Measurements from ENCODE around the gene NFS1.

Gene NFS1

DNA sequence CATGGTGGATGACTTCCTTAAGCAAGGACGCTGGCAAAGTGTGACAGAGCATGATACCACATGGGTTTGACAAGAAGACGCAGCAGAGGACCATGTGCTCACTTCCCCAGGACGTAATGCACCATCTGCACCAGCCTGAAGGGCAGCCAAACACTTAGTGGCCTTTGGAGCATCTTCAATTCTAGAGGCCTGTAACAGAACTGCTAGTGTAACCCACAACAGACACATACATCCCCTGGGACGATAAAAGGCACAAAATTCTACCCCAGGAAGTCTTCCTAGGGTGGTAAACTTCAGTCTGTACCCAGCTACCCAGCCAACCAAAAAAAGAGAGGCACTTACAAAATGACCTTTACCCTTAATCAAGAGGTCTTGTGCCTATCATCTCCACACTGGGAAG lies 25.3 kb downstream of the NFS1 start:
- TF ChIP-seq, protein P1, sequence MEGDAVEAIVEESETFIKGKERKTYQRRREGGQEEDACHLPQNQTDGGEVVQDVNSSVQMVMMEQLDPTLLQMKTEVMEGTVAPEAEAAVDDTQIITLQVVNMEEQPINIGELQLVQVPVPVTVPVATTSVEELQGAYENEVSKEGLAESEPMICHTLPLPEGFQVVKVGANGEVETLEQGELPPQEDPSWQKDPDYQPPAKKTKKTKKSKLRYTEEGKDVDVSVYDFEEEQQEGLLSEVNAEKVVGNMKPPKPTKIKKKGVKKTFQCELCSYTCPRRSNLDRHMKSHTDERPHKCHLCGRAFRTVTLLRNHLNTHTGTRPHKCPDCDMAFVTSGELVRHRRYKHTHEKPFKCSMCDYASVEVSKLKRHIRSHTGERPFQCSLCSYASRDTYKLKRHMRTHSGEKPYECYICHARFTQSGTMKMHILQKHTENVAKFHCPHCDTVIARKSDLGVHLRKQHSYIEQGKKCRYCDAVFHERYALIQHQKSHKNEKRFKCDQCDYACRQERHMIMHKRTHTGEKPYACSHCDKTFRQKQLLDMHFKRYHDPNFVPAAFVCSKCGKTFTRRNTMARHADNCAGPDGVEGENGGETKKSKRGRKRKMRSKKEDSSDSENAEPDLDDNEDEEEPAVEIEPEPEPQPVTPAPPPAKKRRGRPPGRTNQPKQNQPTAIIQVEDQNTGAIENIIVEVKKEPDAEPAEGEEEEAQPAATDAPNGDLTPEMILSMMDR (IDR thresholded peaks at IDR 0.05) = no peak

DNA sequence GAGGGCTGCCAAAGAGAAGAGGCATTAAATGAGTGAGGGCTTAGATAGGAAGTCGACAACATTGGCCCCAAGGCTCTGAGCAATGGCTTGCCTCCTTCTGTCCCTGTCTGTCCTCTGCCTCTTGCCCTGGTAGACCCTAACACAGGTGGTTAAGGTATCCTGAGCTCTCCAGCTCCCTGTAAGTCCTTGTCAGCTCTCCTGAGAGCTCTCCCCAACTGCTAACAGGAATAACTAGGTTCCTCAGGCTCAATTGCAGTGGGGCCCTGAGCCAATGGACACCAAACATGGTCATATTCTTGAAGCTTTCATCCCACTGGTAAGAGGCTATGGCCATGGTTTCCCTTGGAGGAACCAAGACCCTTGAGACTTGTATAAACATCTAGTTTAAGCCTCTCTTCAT lies 29.5 kb downstream of the NFS1 start:
- DNase-seq (ENCODE audit: low spot score) = no peak
- H3K4me3 ChIP-seq = no peak overlapping the region
- TF ChIP-seq, protein P1 (IDR thresholded peaks at IDR 0.05) = no peak
- H3K27ac ChIP-seq = no peak overlapping the region

More for the DNA sequence above, 25.3 kb downstream of the NFS1 start:
- H3K27ac ChIP-seq = no peak overlapping the region
- H3K4me3 ChIP-seq = no peak overlapping the region
- DNase-seq (ENCODE audit: low spot score) = no peak

DNA sequence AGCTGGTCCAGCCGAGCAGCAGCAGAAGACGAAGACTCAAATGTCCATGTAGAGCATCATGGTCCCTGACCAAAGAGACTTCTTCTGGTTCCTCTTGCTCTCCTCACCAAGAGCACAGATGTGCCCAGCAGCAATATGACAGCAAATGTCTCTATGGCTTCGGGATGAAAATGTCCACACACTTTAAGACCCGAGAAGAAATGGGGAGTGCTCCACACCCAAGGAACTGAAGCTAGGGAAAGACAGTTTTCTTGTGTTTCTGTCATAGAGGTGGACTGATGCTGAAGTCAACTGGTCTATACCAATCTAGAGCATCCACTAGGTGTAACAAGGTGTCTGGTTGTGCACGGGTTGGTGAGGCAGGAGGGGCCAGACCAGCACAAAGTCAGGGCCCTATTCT lies 29.9 kb downstream of the NFS1 start:
- DNase-seq (ENCODE audit: low spot score) = no peak
- TF ChIP-seq, protein P1 (IDR thresholded peaks at IDR 0.05) = no peak
- no peak overlapping the region for H3K27ac ChIP-seq
- H3K4me3 ChIP-seq = no peak overlapping the region

DNA sequence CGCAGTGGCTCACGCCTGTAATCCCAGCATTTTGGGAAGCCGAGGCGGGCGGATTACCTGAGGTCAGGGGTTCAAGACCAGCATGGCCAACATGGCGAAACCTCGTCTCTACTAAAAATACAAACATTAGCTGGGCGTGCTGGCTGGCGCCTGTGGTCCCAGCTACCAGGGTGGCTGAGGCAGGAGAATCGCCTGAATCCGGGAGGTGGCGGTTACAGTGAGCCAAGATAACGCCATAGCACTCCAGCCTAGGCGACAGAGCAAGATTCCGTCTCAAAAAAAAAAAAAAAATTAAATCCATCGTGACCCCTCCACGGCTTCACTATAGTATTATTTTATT lies 33.2 kb downstream of the NFS1 start:
- H3K4me3 ChIP-seq = no peak overlapping the region
- no peak overlapping the region for H3K27ac ChIP-seq
- no peak for DNase-seq (ENCODE audit: low spot score)
- TF ChIP-seq, protein P1 (IDR thresholded peaks at IDR 0.05) = no peak

DNA sequence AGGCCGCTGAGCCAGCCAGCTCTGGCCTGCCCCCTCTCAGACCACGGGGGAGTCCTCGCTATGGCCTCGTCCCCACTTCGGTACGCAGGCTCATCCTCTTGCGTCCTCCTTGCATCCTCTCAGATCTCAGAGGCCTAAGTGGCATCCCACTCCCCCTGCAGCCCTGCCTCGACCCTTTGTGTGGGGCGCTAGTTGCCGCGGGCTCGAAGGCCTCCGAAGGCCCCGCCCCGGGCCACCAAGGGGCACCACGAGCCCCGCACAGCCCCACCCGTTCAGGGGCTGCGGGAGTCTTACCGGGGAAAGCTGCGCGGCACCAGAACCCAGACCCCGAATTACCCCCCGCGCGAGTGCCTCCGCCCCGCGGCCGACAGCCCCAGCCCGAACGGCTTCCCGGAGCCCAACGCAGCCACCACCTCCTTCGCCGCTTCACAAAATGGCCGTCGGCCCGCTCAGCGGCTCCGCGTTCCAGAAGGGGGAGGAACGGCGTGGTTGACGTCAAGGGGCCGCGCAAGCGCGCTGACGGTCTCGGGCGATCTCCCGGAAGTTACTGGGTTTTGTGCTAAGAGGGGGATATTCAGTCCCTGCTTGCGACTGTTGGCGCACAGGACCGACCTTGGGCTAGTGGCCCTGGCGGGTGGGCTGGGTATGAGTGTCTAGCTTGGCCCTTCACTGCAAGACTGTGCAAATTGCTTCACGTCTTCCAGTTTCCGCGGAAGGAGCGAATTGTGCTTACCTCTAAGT lies 34.5 kb downstream of the NFS1 start, which contains the start of the genes CPNE1 and RBM12:
CPNE1 (minus strand) TSS at position 435 of the 741 bp plus-strand sequence. CDS start 31,977 bp downstream, outside the sequence.
RBM12 (minus strand) TSS at position 435 of the 741 bp plus-strand sequence. CDS start 9,578 bp downstream, outside the sequence.
- peak within 1 kb of the TSS; percentile 88 for H3K4me3 ChIP-seq
- TF ChIP-seq, protein P1 (IDR thresholded peaks at IDR 0.05) = no peak
- H3K27ac ChIP-seq = peak within 1 kb of the TSS; percentile 97
- peak; percentile 95 for DNase-seq (ENCODE audit: low spot score)

DNA sequence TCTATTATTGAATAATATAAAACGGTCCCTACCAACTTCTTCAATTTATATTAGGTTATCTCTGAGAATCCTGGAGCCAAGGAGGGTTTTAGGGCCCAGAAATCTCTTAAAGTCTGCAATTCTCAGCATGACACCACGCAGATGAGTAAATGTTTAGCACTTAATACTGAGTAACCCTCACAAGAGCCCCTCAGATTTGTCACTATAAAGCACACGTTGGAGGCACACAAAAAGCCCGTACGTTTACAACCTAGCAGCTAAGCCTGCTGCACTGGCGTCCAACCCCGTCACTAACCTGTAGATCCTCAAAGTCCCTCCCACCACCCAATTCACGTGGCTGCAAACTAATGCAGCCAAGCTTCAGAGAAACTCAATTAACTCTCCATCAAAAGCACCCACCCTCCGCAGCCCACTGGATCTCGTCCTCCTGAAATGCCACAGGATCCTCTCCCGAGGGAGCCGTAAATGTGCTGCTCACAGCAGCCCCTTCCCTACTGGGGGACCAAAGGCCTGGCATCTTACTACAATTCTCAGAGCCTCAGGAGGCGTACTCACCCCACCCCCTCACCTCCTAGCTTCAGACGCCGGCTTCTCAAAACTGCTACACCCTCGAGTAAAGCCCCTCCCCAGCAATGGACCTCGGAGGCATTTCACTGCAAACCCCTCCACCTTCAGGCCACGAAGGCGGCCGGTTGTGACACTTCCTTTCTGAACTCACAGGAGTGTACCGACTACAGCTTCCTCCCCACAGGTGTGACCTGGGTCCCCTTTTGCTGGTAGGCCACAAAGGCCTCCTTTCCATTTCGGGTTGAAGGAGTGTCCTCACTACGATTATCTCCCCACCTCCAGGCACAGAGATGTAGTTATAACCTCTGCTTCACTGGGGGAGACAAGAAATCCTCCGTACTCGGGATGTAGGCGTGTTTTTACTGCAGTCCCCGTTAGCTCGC lies 35.4 kb downstream of the NFS1 start:
- peak; percentile 76 for DNase-seq (ENCODE audit: low spot score)
- TF ChIP-seq, protein P1 (IDR thresholded peaks at IDR 0.05) = no peak
- peak overlapping the region; percentile 88 for H3K4me3 ChIP-seq
- H3K27ac ChIP-seq = peak overlapping the region; percentile 97
